ENCODE measurements around the gene NFIB.

DNA sequence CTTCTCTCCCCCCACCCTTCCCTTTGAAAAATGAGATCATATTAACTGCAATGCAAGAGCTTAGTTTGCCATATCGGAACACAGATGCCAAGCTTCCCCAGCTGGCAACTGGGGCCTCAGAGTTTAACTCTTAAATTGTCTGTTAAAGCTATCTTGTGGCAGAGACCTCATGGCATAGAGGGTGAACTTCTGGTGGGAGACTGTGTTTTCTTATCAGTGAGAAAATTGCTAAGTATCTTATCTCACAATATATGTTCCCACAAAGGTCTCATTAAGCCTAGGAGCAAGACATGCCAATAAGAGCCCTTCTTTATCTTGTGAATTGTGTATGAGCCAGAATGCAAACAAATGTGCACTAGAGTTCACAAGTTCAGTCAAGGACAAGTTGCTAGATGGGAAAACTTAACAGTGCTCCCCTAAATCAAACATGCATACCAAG is 12.3 kb downstream of the NFIB start:
- TF ChIP-seq, protein P1, sequence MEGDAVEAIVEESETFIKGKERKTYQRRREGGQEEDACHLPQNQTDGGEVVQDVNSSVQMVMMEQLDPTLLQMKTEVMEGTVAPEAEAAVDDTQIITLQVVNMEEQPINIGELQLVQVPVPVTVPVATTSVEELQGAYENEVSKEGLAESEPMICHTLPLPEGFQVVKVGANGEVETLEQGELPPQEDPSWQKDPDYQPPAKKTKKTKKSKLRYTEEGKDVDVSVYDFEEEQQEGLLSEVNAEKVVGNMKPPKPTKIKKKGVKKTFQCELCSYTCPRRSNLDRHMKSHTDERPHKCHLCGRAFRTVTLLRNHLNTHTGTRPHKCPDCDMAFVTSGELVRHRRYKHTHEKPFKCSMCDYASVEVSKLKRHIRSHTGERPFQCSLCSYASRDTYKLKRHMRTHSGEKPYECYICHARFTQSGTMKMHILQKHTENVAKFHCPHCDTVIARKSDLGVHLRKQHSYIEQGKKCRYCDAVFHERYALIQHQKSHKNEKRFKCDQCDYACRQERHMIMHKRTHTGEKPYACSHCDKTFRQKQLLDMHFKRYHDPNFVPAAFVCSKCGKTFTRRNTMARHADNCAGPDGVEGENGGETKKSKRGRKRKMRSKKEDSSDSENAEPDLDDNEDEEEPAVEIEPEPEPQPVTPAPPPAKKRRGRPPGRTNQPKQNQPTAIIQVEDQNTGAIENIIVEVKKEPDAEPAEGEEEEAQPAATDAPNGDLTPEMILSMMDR (IDR thresholded peaks at IDR 0.05), result no peak
- no peak for TF ChIP-seq POLR2A (IDR thresholded peaks at IDR 0.05)
- TF ChIP-seq EP300 (IDR thresholded peaks at IDR 0.05; ENCODE audit: low read depth), result no peak
